Keratinocyte (primary cell): ENCODE measurements around the gene SPG7. TPM values are rescaled to one million over a fixed set of nuclear protein-coding genes. Genes with fewer than 3 reads are reported as not detected.
"Not testable (repeated sequence)": the region's sequence is repeated elsewhere in the genome, so short reads cannot be mapped to it uniquely, and the experiment has no call there.

Experiments
- DNase-seq: peaks from one replicate; pipeline ENCODE4 v3.0.0-alpha.2; 2011; ENCODE audit warnings: low read depth, missing footprints, low spot score
- FAIRE-seq: peaks from 2 replicates; lab custom pipeline; 2011; peaks lifted over from hg19 to GRCh38; lab: Jason Lieb, UNC
- H2AFZ ChIP-seq: 2 replicates; pipeline ENCODE4 v1.6.0; 2012; ENCODE audit warnings: low read length, control low read depth, inconsistent platforms; ENCODE audit not compliant: control insufficient read depth
- H3K27ac ChIP-seq: 2 replicates; pipeline ENCODE4 v1.5.1; 2011; ENCODE audit warnings: low read length; ENCODE audit not compliant: control insufficient read depth, insufficient read depth
- H3K27me3 ChIP-seq: 3 replicates; pipeline ENCODE4 v1.6.0; 2011; ENCODE audit warnings: low read length; ENCODE audit not compliant: control insufficient read depth, insufficient read depth; ENCODE audit errors: extremely low read depth
- H3K36me3 ChIP-seq, 2 experiments: 2 replicates in 1 of 2; 3 replicates in 1 of 2; pipeline ENCODE4 v1.5.1; 2011; ENCODE audit warnings: low read length in 2 of 2, mild to moderate bottlenecking in 1 of 2; ENCODE audit not compliant: control insufficient read depth in 2 of 2, insufficient read depth in 2 of 2; ENCODE audit errors: extremely low read depth in 1 of 2
- H3K4me1 ChIP-seq: 3 replicates; pipeline ENCODE4 v1.5.1; 2011; ENCODE audit warnings: low read length; ENCODE audit not compliant: control insufficient read depth, insufficient read depth; ENCODE audit errors: extremely low read depth
- H3K4me2 ChIP-seq: 3 replicates; pipeline ENCODE4 v1.6.0; 2011; ENCODE audit warnings: low read depth, low read length; ENCODE audit not compliant: control insufficient read depth, insufficient read depth; ENCODE audit errors: extremely low read depth
- H3K4me3 ChIP-seq, 3 experiments: fragments of 200-600 bp in 1 of 3; sonication (generic) in 1 of 3; 2 replicates in 2 of 3; 3 replicates in 1 of 3; pipeline ENCODE4 v1.5.1; 2011 to 2016; ENCODE audit warnings: low read length in 3 of 3, mild to moderate bottlenecking in 3 of 3, control low read depth in 2 of 3, inconsistent platforms in 1 of 3, low read depth in 1 of 3, mixed read lengths in 1 of 3, mixed run types in 1 of 3, moderate library complexity in 1 of 3; ENCODE audit not compliant: control insufficient read depth in 2 of 3, insufficient read depth in 2 of 3; ENCODE audit errors: extremely low read depth in 1 of 3
- H3K79me2 ChIP-seq: 2 replicates; pipeline ENCODE4 v1.6.0; 2012; ENCODE audit warnings: low read length; ENCODE audit not compliant: control insufficient read depth, insufficient read depth
- H3K9ac ChIP-seq: 3 replicates; pipeline ENCODE4 v1.6.0; 2011; ENCODE audit warnings: low read length; ENCODE audit not compliant: control insufficient read depth, insufficient read depth; ENCODE audit errors: extremely low read depth
- H3K9me1 ChIP-seq: 3 replicates; pipeline ENCODE4 v1.6.0; 2011; ENCODE audit warnings: low read length; ENCODE audit not compliant: control insufficient read depth, insufficient read depth; ENCODE audit errors: extremely low read depth
- H3K9me3 ChIP-seq: 2 replicates; pipeline ENCODE4 v1.5.1; 2012; ENCODE audit warnings: low read depth, low read length; ENCODE audit not compliant: control insufficient read depth
- H4K20me1 ChIP-seq: 3 replicates; pipeline ENCODE4 v1.6.0; 2011; ENCODE audit warnings: low read length; ENCODE audit not compliant: control insufficient read depth, insufficient read depth; ENCODE audit errors: extremely low read depth
- CTCF ChIP-seq, 3 experiments: IDR thresholded peaks in 1 of 3; conservative IDR thresholded peaks in 1 of 3; optimal IDR thresholded peaks in 1 of 3; 2 replicates in 2 of 3; 3 replicates in 1 of 3; pipeline versions ENCODE3 to v1.5.1; 2011; ENCODE audit warnings: low read length in 3 of 3, mild to moderate bottlenecking in 3 of 3, moderate library complexity in 2 of 3, control low read depth in 1 of 3, inconsistent platforms in 1 of 3; ENCODE audit not compliant: insufficient read depth in 2 of 3; ENCODE audit errors: extremely low read depth in 1 of 3
- EZH2 ChIP-seq: IDR thresholded peaks from one replicate; pipeline ENCODE4 v1.6.1; 2012; ENCODE audit warnings: inconsistent platforms, mild to moderate bottlenecking, low read length, moderate library complexity
- dilution Hi-C: fragments of 300-500 bp; cut with MboI; formaldehyde crosslinking; loops from one replicate; pipeline ENCODE4 v1.7.0; 2020; ENCODE audit warnings: low sequenced_read_pairs; ENCODE audit not compliant: extremely low pct_ligation_motif_present
- polyA plus RNA-seq, 5 experiments: library from polyadenylated mRNA; depleted of rRNA in 3 of 5; stranded (reverse) in 3 of 5; stranded (forward) in 1 of 5; unstranded in 1 of 5; fragments of >200 nt; gene quantifications; 1 replicate in 1 of 5; 2 replicates in 3 of 5; 3 replicates in 1 of 5; pipeline versions ENCODE4 v1.2.1 to v1.2.3, GENCODE V29; 2011 to 2012; ENCODE audit warnings: missing spikeins in 2 of 5, low read depth in 1 of 5, low replicate concordance in 1 of 5

Gene SPG7
- polyA plus RNA-seq, 1 donor (not counting 4 experiments of a cell fraction or from before 2014, with no cell fraction given), result 45.2 TPM

GRCh38 chr16:89570342-89570923, 62.2 kb downstream of the SPG7 start:
- Histone ChIP-seq H3K9me3 (no peaks in the 10 kb centered on the region), H3K27ac (no peak overlapping the region), H3K36me3 (no peaks in the 10 kb centered on the region), H3K4me1 (peaks cover 11% of the 10 kb centered on the region), H3K9ac (no peak overlapping the region), H3K79me2 (no peaks in the 10 kb centered on the region), H3K4me2 (no peak overlapping the region), H3K27me3 (peaks cover 26% of the 10 kb centered on the region), H2AFZ (no peak overlapping the region), H4K20me1 (peaks cover 9% of the 10 kb centered on the region), H3K9me1 (no peaks in the 10 kb centered on the region), H3K4me3 (no peak overlapping the region)
- TF ChIP-seq EZH2, result no peak
- TF ChIP-seq CTCF (optimal IDR thresholded peaks at IDR 0.05 in 1 of 3, IDR thresholded peaks at IDR 0.05 in 1 of 3, conservative IDR thresholded peaks at IDR 0.05 in 1 of 3; ENCODE audit: extremely low read depth in 1 of 3, insufficient read depth in 2 of 3, low read length in 3 of 3), result no peak
- DNase-seq (no peak), FAIRE-seq (no peak)
- dilution Hi-C loops, result no loop called here

- H3K27me3 ChIP-seq, result peaks cover 26% of the 10 kb centered on the region
- H3K4me2 ChIP-seq, DNase-seq, H4K20me1 ChIP-seq, H3K4me3 ChIP-seq, H3K9me1 ChIP-seq, H2AFZ ChIP-seq, FAIRE-seq, H3K36me3 ChIP-seq, H3K27ac ChIP-seq, H3K79me2 ChIP-seq, H3K4me1 ChIP-seq, H3K9me3 ChIP-seq, dilution Hi-C loops, H3K9ac ChIP-seq: not testable (repeated sequence)
Observed at GRCh38 chr16:89570983-89571598, 62.9 kb downstream of the SPG7 start.
